ENCODE data around the gene EGLN1.

Gene EGLN1

GRCh38 chr1:231423648-231424047 lies 1.6 kb upstream of the EGLN1 start:
- DNase-seq (ENCODE audit: extremely low read depth, insufficient read length): no peak
- H3K27me3 ChIP-seq (replicated peaks; ENCODE audit: control insufficient read depth, insufficient read depth, low read length): no peaks in the 10 kb centered on the region

DNA sequence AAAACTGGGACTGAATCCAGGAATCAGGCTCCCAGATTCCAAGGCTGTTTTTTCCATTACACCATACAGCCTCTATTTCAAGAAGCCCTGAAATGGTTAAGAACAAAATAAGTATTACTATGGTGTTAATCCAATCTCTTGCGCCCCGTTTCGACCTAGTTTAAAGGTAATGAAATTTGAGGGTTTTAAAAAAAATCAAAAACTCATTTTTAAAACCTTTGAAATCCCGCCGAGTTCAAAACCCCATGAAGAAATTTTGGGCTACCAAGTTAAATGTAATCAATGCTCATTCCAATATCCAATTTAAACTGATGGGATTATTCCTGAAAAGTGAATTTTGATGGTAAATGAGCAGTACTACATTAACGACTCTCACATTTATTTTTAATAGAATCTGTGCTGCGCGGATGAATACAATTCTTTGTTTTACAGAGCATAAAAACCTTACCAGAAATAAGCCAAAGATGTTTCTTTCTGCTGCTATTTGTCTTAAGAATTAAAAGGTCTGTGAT lies 767 bp upstream of the EGLN1 start:
- Histone ChIP-seq H3K36me3 (ENCODE audit: control insufficient read depth, insufficient read depth, low read length) (no peaks in the 10 kb centered on the region), H3K4me3 (replicated peaks; ENCODE audit: low read depth, low read length) (peak overlapping the region; percentile 66), H3K27me3 (replicated peaks; ENCODE audit: control insufficient read depth, insufficient read depth, low read length) (no peaks in the 10 kb centered on the region)
- DNase-seq (ENCODE audit: extremely low read depth, insufficient read length): no peak
- TF ChIP-seq, protein P1, sequence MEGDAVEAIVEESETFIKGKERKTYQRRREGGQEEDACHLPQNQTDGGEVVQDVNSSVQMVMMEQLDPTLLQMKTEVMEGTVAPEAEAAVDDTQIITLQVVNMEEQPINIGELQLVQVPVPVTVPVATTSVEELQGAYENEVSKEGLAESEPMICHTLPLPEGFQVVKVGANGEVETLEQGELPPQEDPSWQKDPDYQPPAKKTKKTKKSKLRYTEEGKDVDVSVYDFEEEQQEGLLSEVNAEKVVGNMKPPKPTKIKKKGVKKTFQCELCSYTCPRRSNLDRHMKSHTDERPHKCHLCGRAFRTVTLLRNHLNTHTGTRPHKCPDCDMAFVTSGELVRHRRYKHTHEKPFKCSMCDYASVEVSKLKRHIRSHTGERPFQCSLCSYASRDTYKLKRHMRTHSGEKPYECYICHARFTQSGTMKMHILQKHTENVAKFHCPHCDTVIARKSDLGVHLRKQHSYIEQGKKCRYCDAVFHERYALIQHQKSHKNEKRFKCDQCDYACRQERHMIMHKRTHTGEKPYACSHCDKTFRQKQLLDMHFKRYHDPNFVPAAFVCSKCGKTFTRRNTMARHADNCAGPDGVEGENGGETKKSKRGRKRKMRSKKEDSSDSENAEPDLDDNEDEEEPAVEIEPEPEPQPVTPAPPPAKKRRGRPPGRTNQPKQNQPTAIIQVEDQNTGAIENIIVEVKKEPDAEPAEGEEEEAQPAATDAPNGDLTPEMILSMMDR (IDR thresholded peaks at IDR 0.05; ENCODE audit: insufficient read depth, low read length, poor library complexity, severe bottlenecking): no peak

More at GRCh38 chr1:231423648-231424047, 1.6 kb upstream of the EGLN1 start:
- TF ChIP-seq, protein P1 (IDR thresholded peaks at IDR 0.05; ENCODE audit: insufficient read depth, low read length, poor library complexity, severe bottlenecking): no peak
- Histone ChIP-seq H3K4me3 (replicated peaks; ENCODE audit: low read depth, low read length) (no peak overlapping the region), H3K36me3 (ENCODE audit: control insufficient read depth, insufficient read depth, low read length) (no peaks in the 10 kb centered on the region)

DNA sequence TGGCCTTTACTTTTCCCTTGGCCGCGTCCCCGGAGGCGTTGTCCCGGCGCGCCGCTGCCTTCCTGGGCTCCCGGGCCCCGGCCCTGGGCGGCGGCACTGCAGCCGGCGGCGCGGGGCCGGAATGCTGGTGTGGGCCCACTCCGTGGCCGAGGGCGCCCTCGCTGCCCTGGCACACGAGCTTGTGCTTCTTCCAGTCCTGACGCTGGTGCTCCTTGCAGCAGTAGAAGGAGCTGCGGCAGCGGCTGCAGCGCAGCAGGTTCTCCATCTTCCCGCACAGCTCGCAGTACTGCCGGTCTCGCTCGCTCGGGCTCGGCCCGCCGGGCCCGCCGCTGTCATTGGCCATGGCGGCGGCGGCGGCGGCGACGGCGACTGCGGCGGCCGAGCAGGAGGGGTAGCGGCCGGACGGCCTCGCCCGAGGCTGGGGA lies 529 bp downstream of the EGLN1 start:
- DNase-seq (ENCODE audit: extremely low read depth, insufficient read length): no peak
- TF ChIP-seq, protein P1 (IDR thresholded peaks at IDR 0.05; ENCODE audit: insufficient read depth, low read length, poor library complexity, severe bottlenecking): no peak
- H3K27me3 ChIP-seq (replicated peaks; ENCODE audit: control insufficient read depth, insufficient read depth, low read length): no peaks in the 10 kb centered on the region
- H3K4me3 ChIP-seq (replicated peaks; ENCODE audit: low read depth, low read length): peak overlapping the region; percentile 71
- H3K36me3 ChIP-seq (ENCODE audit: control insufficient read depth, insufficient read depth, low read length): no peaks in the 10 kb centered on the region

- Histone ChIP-seq H3K27me3 (replicated peaks; ENCODE audit: control insufficient read depth, insufficient read depth, low read length) (no peaks in the 10 kb centered on the region), H3K4me3 (replicated peaks; ENCODE audit: low read depth, low read length) (peak overlapping the region; percentile 71), H3K36me3 (ENCODE audit: control insufficient read depth, insufficient read depth, low read length) (no peaks in the 10 kb centered on the region)
- TF ChIP-seq, protein P1 (IDR thresholded peaks at IDR 0.05; ENCODE audit: insufficient read depth, low read length, poor library complexity, severe bottlenecking): no peak
- peak; percentile 72 for DNase-seq (ENCODE audit: extremely low read depth, insufficient read length)
Observed at GRCh38 chr1:231420959-231421545, 1.0 kb downstream of the EGLN1 start.

- Histone ChIP-seq H3K4me3 (replicated peaks; ENCODE audit: low read depth, low read length) (peak overlapping the region; percentile 71), H3K36me3 (ENCODE audit: control insufficient read depth, insufficient read depth, low read length) (no peaks in the 10 kb centered on the region), H3K27me3 (replicated peaks; ENCODE audit: control insufficient read depth, insufficient read depth, low read length) (no peaks in the 10 kb centered on the region)
- peak; percentile 6 for DNase-seq (ENCODE audit: extremely low read depth, insufficient read length)
- TF ChIP-seq, protein P1 (IDR thresholded peaks at IDR 0.05; ENCODE audit: insufficient read depth, low read length, poor library complexity, severe bottlenecking): no peak
Observed at GRCh38 chr1:231420299-231420958, 1.7 kb downstream of the EGLN1 start.
